ENCODE data around the gene NFE2. TPM values are rescaled to one million over a fixed set of nuclear protein-coding genes. Genes with fewer than 3 reads are reported as not detected.

The NFE2 gene
- total RNA-seq, 1 donor from 2014 or later = 0.49 TPM

DNA sequence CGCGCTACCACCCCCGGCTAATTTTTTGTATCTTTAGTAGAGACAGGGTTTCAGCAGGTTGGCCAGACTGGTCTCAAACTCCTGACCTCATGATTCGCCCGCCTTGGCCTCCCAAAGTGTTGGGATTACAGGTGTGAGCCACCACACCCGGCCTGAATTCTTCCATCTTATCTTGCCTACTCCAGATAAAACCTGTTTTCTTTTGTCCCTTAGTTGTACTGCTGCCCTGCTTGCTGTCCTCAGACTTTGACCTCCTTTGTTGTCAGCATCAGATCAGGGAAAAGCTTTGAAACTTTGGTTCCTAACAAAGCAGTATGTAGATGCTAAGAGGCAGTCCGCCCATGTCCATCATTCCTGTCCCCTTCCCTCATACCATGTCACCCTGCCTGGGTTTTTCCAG, 40.0 kb upstream of the NFE2 start:
- Mint-ChIP-seq H3K9me3 (ENCODE audit: unreplicated experiment) (no peaks in the 10 kb centered on the region), H3K4me1 (ENCODE audit: unreplicated experiment) (no peaks in the 10 kb centered on the region), H3K36me3 (ENCODE audit: low read depth, unreplicated experiment) (peaks cover 36% of the 10 kb centered on the region), H3K27me3 (ENCODE audit: unreplicated experiment) (peaks cover 1% of the 10 kb centered on the region), H3K27ac (ENCODE audit: unreplicated experiment) (no peak overlapping the region), H3K4me3 (ENCODE audit: unreplicated experiment) (no peak overlapping the region)
- DNase-seq (ENCODE audit: low spot score) = no peak
- TF ChIP-seq, protein P1, sequence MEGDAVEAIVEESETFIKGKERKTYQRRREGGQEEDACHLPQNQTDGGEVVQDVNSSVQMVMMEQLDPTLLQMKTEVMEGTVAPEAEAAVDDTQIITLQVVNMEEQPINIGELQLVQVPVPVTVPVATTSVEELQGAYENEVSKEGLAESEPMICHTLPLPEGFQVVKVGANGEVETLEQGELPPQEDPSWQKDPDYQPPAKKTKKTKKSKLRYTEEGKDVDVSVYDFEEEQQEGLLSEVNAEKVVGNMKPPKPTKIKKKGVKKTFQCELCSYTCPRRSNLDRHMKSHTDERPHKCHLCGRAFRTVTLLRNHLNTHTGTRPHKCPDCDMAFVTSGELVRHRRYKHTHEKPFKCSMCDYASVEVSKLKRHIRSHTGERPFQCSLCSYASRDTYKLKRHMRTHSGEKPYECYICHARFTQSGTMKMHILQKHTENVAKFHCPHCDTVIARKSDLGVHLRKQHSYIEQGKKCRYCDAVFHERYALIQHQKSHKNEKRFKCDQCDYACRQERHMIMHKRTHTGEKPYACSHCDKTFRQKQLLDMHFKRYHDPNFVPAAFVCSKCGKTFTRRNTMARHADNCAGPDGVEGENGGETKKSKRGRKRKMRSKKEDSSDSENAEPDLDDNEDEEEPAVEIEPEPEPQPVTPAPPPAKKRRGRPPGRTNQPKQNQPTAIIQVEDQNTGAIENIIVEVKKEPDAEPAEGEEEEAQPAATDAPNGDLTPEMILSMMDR (IDR thresholded peaks at IDR 0.05; ENCODE audit: unreplicated experiment) = no peak

DNA sequence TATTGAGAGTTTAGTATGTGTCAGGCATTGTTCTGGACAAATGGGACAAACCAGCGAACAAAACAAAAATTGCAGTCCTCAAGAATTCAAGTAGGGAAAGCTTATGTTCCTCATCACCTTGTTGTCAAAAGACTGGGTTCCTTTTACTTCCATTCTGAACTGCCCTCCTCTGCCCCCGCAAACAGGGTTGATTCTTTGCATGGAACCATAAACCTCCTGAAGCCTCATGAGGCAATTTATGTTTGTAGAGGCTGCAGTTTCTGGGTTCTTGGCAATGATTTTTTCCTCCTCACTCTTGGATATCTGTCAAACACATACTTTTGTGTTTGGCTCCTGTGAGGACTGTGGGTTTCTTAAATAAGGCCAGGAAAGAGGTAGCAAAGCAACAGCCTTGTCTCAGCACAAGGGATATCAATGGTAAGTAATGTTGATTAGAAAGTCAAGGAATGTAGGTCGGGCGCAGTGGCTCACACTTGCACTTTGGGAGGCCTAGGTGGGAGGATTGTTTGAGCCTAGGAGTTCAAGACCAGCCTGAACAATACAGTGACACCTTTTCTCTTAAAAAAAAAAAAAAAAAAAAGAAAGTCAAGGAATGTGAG, 38.0 kb upstream of the NFE2 start:
- DNase-seq (ENCODE audit: low spot score) = no peak
- Mint-ChIP-seq H3K27ac (ENCODE audit: unreplicated experiment) (no peak overlapping the region), H3K36me3 (ENCODE audit: low read depth, unreplicated experiment) (peaks cover 27% of the 10 kb centered on the region), H3K27me3 (ENCODE audit: unreplicated experiment) (peaks cover 1% of the 10 kb centered on the region), H3K9me3 (ENCODE audit: unreplicated experiment) (no peaks in the 10 kb centered on the region), H3K4me1 (ENCODE audit: unreplicated experiment) (no peaks in the 10 kb centered on the region), H3K4me3 (ENCODE audit: unreplicated experiment) (no peak overlapping the region)
- TF ChIP-seq, protein P1 (IDR thresholded peaks at IDR 0.05; ENCODE audit: unreplicated experiment) = no peak

DNA sequence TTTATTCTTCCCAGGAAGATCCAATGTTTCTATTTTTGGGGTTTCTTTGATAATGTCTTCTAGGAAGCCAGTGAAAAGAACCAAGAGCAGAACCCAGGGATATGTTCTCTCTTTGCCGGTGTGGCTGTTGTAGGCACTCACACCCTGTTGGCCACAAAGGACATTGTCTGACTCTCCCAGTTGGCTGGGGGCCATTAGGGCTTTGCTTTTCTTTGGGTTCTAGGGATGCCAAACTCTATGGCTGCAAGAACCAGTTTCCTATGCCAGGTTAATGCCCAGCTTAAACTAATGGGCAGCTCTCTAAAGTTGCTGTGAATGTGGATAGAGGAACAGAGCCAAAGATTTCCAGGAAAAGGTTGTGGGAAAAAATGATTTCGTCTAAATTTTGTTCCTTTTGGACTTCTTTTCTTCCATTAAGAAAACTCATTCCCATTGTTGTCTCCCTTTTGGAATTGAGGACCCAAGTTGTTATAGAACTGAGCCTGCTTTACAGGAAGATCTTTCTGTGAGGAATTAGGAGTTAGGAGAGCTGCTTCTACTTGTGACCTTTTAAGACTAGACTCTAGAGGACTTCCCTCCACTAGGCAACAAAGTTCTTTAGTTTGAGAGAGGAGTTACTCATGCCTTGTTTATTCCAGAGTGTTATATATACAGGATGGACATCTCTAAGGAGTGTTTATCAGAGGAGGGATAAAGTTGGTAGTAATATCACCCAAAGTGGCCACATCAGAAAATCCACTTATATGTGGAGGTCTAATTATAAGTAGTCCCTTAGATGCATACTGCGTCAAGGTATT, 37.2 kb upstream of the NFE2 start:
- Mint-ChIP-seq H3K36me3 (ENCODE audit: low read depth, unreplicated experiment) (peaks cover 21% of the 10 kb centered on the region), H3K4me1 (ENCODE audit: unreplicated experiment) (no peaks in the 10 kb centered on the region), H3K27me3 (ENCODE audit: unreplicated experiment) (peaks cover 1% of the 10 kb centered on the region), H3K4me3 (ENCODE audit: unreplicated experiment) (no peak overlapping the region), H3K9me3 (ENCODE audit: unreplicated experiment) (no peaks in the 10 kb centered on the region), H3K27ac (ENCODE audit: unreplicated experiment) (no peak overlapping the region)
- DNase-seq (ENCODE audit: low spot score) = no peak
- TF ChIP-seq, protein P1 (IDR thresholded peaks at IDR 0.05; ENCODE audit: unreplicated experiment) = no peak

DNA sequence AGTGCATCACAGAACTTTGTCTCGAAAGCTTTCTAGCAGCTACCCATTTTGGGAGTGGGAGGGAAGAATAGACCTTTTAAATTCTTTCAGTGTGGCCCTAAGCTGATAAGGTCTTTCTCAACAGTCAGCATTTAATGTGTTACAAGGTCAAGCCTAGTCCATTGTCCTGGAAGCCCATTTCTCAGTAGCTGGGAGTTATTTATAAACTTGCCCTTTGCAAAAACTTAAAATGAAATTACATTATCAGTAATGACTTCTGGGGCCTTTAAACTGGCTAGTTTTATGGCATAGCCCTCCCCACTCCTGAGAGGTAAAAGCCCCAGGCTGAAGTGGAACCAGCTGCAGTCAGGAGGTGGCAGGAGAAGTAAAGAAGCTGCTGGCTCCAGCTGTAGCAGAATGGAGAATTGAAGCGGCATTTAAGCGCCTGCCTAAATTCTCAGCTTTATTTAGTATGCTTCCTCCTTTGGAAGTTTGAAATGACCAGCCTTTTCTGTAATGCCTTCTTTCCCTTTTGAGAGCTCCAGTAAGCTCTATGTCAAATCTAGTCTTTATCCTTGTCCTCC, 36.5 kb upstream of the NFE2 start:
- DNase-seq (ENCODE audit: low spot score) = no peak
- H3K4me3 Mint-ChIP-seq (ENCODE audit: unreplicated experiment) = no peak overlapping the region
- H3K27ac Mint-ChIP-seq (ENCODE audit: unreplicated experiment) = no peak overlapping the region

More for the DNA sequence above, 36.5 kb upstream of the NFE2 start:
- H3K9me3 Mint-ChIP-seq (ENCODE audit: unreplicated experiment) = no peaks in the 10 kb centered on the region
- H3K36me3 Mint-ChIP-seq (ENCODE audit: low read depth, unreplicated experiment) = peaks cover 14% of the 10 kb centered on the region
- peaks cover 1% of the 10 kb centered on the region for H3K27me3 Mint-ChIP-seq (ENCODE audit: unreplicated experiment)
- TF ChIP-seq, protein P1 (IDR thresholded peaks at IDR 0.05; ENCODE audit: unreplicated experiment) = no peak
- no peaks in the 10 kb centered on the region for H3K4me1 Mint-ChIP-seq (ENCODE audit: unreplicated experiment)
